ENCODE results near the gene DAZAP1. TPM values are rescaled to one million over a fixed set of nuclear protein-coding genes. Genes with fewer than 3 reads are reported as not detected.
A peak's percentile ranks its signal among the peaks of the same experiment; 100 is the strongest.

Gene DAZAP1
- total RNA-seq, 1 donor, result 40.9 TPM

DNA sequence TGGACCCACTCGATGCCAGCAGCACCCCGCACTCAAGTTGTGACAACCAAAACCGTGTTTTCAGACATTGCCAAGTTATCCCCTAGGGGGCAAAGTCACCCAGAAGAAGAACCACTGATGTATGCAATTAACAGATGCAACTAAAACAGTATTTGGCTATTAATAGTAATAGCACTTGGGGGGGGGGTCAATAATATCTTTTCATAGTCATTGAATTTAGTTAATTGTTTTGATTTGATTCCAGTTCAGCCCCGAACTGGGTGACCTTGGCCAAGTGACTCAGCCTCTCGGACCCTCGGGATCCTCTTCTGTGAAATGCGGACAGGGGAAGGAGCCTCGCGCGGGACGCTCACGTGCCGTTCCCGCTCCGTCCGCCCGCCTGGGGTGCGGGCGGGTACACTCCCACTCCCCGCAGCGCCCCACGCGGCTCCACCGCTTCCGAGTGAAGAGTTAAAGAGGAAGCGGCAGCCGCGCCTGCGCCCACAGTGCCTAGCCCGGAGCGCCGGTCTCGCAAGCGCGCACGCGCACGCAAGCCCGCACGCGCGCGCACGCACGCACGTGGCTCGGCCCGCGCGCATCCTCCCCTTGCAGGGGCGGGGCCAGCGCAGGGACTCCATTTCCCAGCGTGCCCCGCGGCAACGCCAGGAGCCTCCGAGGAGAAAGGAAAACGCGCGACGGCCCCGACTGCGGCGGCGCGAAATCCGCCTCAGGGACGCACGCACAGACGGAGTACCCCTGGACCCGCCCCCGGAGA is 435 bp upstream of the DAZAP1 start:
- Histone ChIP-seq H3K27me3 (ENCODE audit: insufficient read depth, low read length) (no peaks in the 10 kb centered on the region), H3K36me3 (ENCODE audit: insufficient read depth, low read length) (no peaks in the 10 kb centered on the region), H3K4me2 (ENCODE audit: insufficient read depth, low read length) (peak overlapping the region; percentile 82), H3K27ac (ENCODE audit: low read depth, low read length) (peak overlapping the region; percentile 61), H3K79me2 (ENCODE audit: insufficient read depth, low read length) (peaks cover 42% of the 10 kb centered on the region), H2AFZ (ENCODE audit: low read length) (peak overlapping the region; percentile 79), H3K4me1 (ENCODE audit: insufficient read depth, low read length) (peaks cover 37% of the 10 kb centered on the region), H3K9me3 (ENCODE audit: low read depth, low read length) (no peaks in the 10 kb centered on the region), H4K20me1 (ENCODE audit: insufficient read depth, low read length) (peaks cover 34% of the 10 kb centered on the region), H3K4me3 (ENCODE audit: insufficient read depth, low read length) (peak overlapping the region; percentile 85)
- TF ChIP-seq, protein P1, sequence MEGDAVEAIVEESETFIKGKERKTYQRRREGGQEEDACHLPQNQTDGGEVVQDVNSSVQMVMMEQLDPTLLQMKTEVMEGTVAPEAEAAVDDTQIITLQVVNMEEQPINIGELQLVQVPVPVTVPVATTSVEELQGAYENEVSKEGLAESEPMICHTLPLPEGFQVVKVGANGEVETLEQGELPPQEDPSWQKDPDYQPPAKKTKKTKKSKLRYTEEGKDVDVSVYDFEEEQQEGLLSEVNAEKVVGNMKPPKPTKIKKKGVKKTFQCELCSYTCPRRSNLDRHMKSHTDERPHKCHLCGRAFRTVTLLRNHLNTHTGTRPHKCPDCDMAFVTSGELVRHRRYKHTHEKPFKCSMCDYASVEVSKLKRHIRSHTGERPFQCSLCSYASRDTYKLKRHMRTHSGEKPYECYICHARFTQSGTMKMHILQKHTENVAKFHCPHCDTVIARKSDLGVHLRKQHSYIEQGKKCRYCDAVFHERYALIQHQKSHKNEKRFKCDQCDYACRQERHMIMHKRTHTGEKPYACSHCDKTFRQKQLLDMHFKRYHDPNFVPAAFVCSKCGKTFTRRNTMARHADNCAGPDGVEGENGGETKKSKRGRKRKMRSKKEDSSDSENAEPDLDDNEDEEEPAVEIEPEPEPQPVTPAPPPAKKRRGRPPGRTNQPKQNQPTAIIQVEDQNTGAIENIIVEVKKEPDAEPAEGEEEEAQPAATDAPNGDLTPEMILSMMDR (IDR thresholded peaks at IDR 0.05; ENCODE audit: extremely low read depth, low read depth, low read length), result peak; percentile 13
- peak; percentile 100 for DNase-seq (ENCODE audit: insufficient read length, low spot score, missing footprints)

DNA sequence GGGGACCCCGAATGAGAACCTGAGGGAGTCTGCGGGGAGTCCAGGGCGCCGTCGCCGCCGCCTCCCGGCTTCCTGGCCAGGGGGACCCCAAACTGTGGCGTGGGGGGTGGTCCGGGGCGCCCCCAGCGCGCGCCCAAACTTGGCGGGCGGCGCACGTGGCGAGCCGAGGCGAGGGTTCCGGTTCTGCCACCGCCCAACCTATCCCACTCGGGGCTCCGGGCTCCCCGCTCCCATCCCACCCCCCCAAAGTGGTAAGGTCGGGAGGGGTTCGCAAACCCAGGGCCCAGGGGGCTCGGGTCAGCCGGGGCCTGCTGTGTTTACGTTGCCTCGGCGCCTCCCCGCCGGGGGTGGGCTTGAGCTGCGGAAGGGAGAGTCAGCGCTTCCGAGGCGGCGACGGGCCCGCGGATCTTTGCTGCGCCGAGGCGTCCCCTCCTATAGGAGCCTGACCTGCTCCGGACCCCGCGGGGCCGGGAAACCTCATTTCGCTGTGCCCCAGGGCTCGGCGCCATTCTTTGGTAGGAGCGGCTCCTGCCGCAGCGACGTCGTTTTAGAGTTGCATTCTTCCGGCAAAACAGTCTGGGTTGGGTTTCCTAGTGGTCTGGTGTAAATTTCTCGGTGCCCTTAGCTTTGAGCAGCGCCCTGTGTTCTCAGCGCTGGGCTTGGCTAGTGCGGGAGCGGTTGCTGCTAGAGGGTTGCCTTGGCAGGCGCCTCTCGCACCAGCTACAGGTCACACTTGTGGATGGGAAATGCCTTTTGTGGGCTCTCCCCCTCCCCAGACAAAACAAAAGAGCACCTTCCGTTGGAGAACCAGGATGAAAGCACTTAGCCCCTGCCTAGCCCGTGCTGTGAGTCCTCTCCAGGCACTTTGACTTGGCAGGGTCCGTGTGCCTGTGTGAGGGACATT is 1.2 kb downstream of the DAZAP1 start:
- Histone ChIP-seq H3K36me3 (ENCODE audit: insufficient read depth, low read length) (peaks cover 7% of the 10 kb centered on the region), H3K4me3 (ENCODE audit: insufficient read depth, low read length) (peak overlapping the region; percentile 85), H3K4me1 (ENCODE audit: insufficient read depth, low read length) (peaks cover 38% of the 10 kb centered on the region), H3K79me2 (ENCODE audit: insufficient read depth, low read length) (peaks cover 58% of the 10 kb centered on the region), H3K27ac (ENCODE audit: low read depth, low read length) (peak overlapping the region; percentile 78), H3K27me3 (ENCODE audit: insufficient read depth, low read length) (no peaks in the 10 kb centered on the region), H3K9me3 (ENCODE audit: low read depth, low read length) (no peaks in the 10 kb centered on the region), H4K20me1 (ENCODE audit: insufficient read depth, low read length) (peaks cover 51% of the 10 kb centered on the region), H3K4me2 (ENCODE audit: insufficient read depth, low read length) (peak overlapping the region; percentile 97), H2AFZ (ENCODE audit: low read length) (no peak overlapping the region)
- TF ChIP-seq, protein P1 (IDR thresholded peaks at IDR 0.05; ENCODE audit: extremely low read depth, low read depth, low read length), result no peak
- DNase-seq (ENCODE audit: insufficient read length, low spot score, missing footprints), result peak; percentile 93

DNA sequence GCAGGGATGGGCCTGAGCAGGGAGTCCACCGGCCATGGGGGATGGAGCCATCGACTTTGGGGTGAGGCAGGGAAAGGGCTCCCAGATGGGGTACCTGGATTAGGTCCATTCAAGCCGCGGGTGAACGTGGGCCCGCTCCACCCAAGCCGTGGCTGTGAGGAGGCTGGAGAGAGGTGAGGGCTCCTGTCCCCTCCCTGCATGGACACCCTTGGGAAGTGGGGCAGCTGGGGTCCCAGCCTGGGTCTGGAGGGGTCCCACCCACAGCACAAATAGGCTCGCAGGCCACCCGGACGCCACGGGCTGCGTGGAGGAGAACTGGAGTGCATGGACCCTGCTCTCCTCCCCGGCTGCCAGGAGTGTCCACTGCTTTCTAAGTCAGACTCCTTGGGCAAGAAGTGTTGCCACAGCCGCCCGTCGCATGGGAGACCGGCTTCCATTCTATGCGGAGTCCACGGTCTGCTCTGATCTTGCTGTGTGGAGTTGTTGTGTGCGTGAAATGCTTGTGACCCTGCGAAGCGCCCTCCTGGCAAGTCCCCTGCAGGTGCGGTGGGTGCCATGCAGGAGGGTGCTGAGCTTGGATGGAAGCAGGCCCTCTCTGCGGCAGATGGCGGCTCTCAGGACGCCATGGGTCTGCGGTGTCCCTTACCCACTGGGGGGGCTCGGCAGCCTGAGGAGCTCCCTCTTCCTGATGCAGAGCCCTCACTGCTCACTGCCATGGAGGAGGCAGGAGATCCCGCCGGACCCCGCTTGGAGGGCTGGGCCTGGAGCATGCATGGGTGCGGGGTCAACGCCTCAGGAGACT is 2.0 kb downstream of the DAZAP1 start:
- peak; percentile 87 for DNase-seq (ENCODE audit: insufficient read length, low spot score, missing footprints)
- Histone ChIP-seq H3K4me3 (ENCODE audit: insufficient read depth, low read length) (peak overlapping the region; percentile 85), H3K9me3 (ENCODE audit: low read depth, low read length) (no peaks in the 10 kb centered on the region), H3K36me3 (ENCODE audit: insufficient read depth, low read length) (peaks cover 9% of the 10 kb centered on the region), H3K27me3 (ENCODE audit: insufficient read depth, low read length) (no peaks in the 10 kb centered on the region), H3K4me1 (ENCODE audit: insufficient read depth, low read length) (peaks cover 38% of the 10 kb centered on the region), H3K79me2 (ENCODE audit: insufficient read depth, low read length) (peaks cover 66% of the 10 kb centered on the region), H3K27ac (ENCODE audit: low read depth, low read length) (peak overlapping the region; percentile 78), H2AFZ (ENCODE audit: low read length) (no peak overlapping the region), H4K20me1 (ENCODE audit: insufficient read depth, low read length) (peaks cover 54% of the 10 kb centered on the region), H3K4me2 (ENCODE audit: insufficient read depth, low read length) (peak overlapping the region; percentile 97)
- TF ChIP-seq, protein P1 (IDR thresholded peaks at IDR 0.05; ENCODE audit: extremely low read depth, low read depth, low read length), result no peak

All from osteoblast (primary cell).